Measurements from ENCODE around the gene LRSAM1.

LRSAM1 gene

GRCh38 chr9:127509955-127510299 is 58.6 kb downstream of the LRSAM1 start:
- in situ Hi-C loops (cut with HindIII; ENCODE audit: low sequenced_read_pairs): no loop called here

GRCh38 chr9:127514468-127514867 is 63.2 kb downstream of the LRSAM1 start:
- in situ Hi-C loops (cut with HindIII; ENCODE audit: low sequenced_read_pairs): no loop called here

GRCh38 chr9:127516835-127517607 is 65.7 kb downstream of the LRSAM1 start:
- in situ Hi-C loops (cut with HindIII; ENCODE audit: low sequenced_read_pairs): no loop called here

GRCh38 chr9:127517620-127518019 is 66.3 kb downstream of the LRSAM1 start:
- in situ Hi-C loops (cut with HindIII; ENCODE audit: low sequenced_read_pairs): no loop called here

GRCh38 chr9:127518091-127518856 is 67.0 kb downstream of the LRSAM1 start:
- in situ Hi-C loops (cut with HindIII; ENCODE audit: low sequenced_read_pairs): no loop called here

GRCh38 chr9:127519301-127520166 is 68.2 kb downstream of the LRSAM1 start:
- in situ Hi-C loops (cut with HindIII; ENCODE audit: low sequenced_read_pairs): no loop called here

- in situ Hi-C loops (cut with HindIII; ENCODE audit: low sequenced_read_pairs): no loop called here
Observed at GRCh38 chr9:127520941-127521918, 69.9 kb downstream of the LRSAM1 start.

- in situ Hi-C loops (cut with HindIII; ENCODE audit: low sequenced_read_pairs): no loop called here
Observed at GRCh38 chr9:127521919-127522304, 70.6 kb downstream of the LRSAM1 start.

- in situ Hi-C loops (cut with HindIII; ENCODE audit: low sequenced_read_pairs): no loop called here
Observed at GRCh38 chr9:127522727-127523126, 71.4 kb downstream of the LRSAM1 start.

GRCh38 chr9:127523312-127523851 is 72.1 kb downstream of the LRSAM1 start:
- in situ Hi-C loops (cut with HindIII; ENCODE audit: low sequenced_read_pairs): no loop called here

- in situ Hi-C loops (cut with HindIII; ENCODE audit: low sequenced_read_pairs): no loop called here
Observed at GRCh38 chr9:127524373-127524772, 73.1 kb downstream of the LRSAM1 start.

GRCh38 chr9:127525401-127526188 is 74.3 kb downstream of the LRSAM1 start:
- in situ Hi-C loops (cut with HindIII; ENCODE audit: low sequenced_read_pairs): no loop called here

- in situ Hi-C loops (cut with HindIII; ENCODE audit: low sequenced_read_pairs): no loop called here
Observed at GRCh38 chr9:127526655-127527559, 75.6 kb downstream of the LRSAM1 start.

- in situ Hi-C loops (cut with HindIII; ENCODE audit: low sequenced_read_pairs): no loop called here
Observed at GRCh38 chr9:127527560-127528268, 76.4 kb downstream of the LRSAM1 start.

- in situ Hi-C loops (cut with HindIII; ENCODE audit: low sequenced_read_pairs): no loop called here
Observed at GRCh38 chr9:127528422-127529251, 77.3 kb downstream of the LRSAM1 start.

GRCh38 chr9:127529671-127530070 is 78.4 kb downstream of the LRSAM1 start:
- in situ Hi-C loops (cut with HindIII; ENCODE audit: low sequenced_read_pairs): no loop called here
